LNCAP (cell line): ENCODE results near the gene PRKG1.

Source experiments
- CTCF ChIP-seq: fragments of 450-650 bp; IDR thresholded peaks from 2 replicates; pipeline ENCODE4 v1.5.1; 2017; ENCODE audit warnings: mild to moderate bottlenecking

The PRKG1 gene

GRCh38 chr10:52053497-52053896 lies 979.2 kb downstream of the PRKG1 start:
- TF ChIP-seq CTCF: no peak

GRCh38 chr10:52056291-52056690 lies 982.0 kb downstream of the PRKG1 start:
- TF ChIP-seq CTCF: no peak

- no peak for TF ChIP-seq CTCF
These were observed 984.8 kb downstream of the PRKG1 start for GRCh38 chr10:52059089-52059488.

- no peak for TF ChIP-seq CTCF
These were observed 988.9 kb downstream of the PRKG1 start for GRCh38 chr10:52063159-52063558.

- TF ChIP-seq CTCF: no peak
These were observed 990.0 kb downstream of the PRKG1 start for GRCh38 chr10:52064084-52064845.

GRCh38 chr10:52066383-52066782 lies 992.1 kb downstream of the PRKG1 start:
- TF ChIP-seq CTCF: no peak; the same call in 1 of the 2 replicates

GRCh38 chr10:52068485-52068884 lies 994.2 kb downstream of the PRKG1 start:
- no peak for TF ChIP-seq CTCF

- TF ChIP-seq CTCF: no peak
These were observed 997.5 kb downstream of the PRKG1 start for GRCh38 chr10:52071814-52072213.
